Inflammatory macrophage treated with lipopolysaccharide for 1 hour (primary cell): ENCODE results near the gene PYGB.

Experiments used
- DNase-seq, 2 donors: peaks; one replicate each; pipeline ENCODE4 v3.0.0-alpha.2; 2020 to 2022

Gene PYGB

GRCh38 chr20:25247956-25248785 is at the start of gene PYGB:
Gene PYGB (plus strand): TSS chr20:25248085. CDS start chr20:25248179, 94 bp downstream.
- DNase-seq, result peak; percentile 76 to 84

GRCh38 chr20:25198663-25199383 is 49.1 kb upstream of the PYGB start:
- no peak for DNase-seq

GRCh38 chr20:25199473-25200260 is 48.2 kb upstream of the PYGB start:
- no peak for DNase-seq

- DNase-seq, result no peak
These were observed 44.8 kb upstream of the PYGB start for GRCh38 chr20:25203089-25203488.

GRCh38 chr20:25203871-25204320 is 44.0 kb upstream of the PYGB start:
- peak; percentile 70 to 83 for DNase-seq

GRCh38 chr20:25204550-25205276 is 43.2 kb upstream of the PYGB start:
- DNase-seq, result peak; percentile 52 to 70

GRCh38 chr20:25205277-25206062 is 42.4 kb upstream of the PYGB start:
- DNase-seq, result no peak

- DNase-seq, result no peak
These were observed 41.9 kb upstream of the PYGB start for GRCh38 chr20:25206063-25206403.

- DNase-seq, result no peak
These were observed 41.3 kb upstream of the PYGB start for GRCh38 chr20:25206548-25206947.

- DNase-seq, result no peak
These were observed 40.5 kb upstream of the PYGB start for GRCh38 chr20:25207149-25207959.

GRCh38 chr20:25207960-25208534 is 39.8 kb upstream of the PYGB start:
- no peak for DNase-seq

GRCh38 chr20:25209400-25209799 is 38.5 kb upstream of the PYGB start:
- DNase-seq, result no peak

- DNase-seq, result no peak
These were observed 38.0 kb upstream of the PYGB start for GRCh38 chr20:25209911-25210310.

- DNase-seq, result no peak
These were observed 36.6 kb upstream of the PYGB start for GRCh38 chr20:25211273-25211672.

- DNase-seq, result no peak
These were observed 35.6 kb upstream of the PYGB start for GRCh38 chr20:25212242-25212641.

GRCh38 chr20:25213566-25214425 is 34.1 kb upstream of the PYGB start:
- no peak for DNase-seq

- no peak for DNase-seq
These were observed 33.5 kb upstream of the PYGB start for GRCh38 chr20:25214426-25214790.

GRCh38 chr20:25214819-25215218 is 33.1 kb upstream of the PYGB start:
- DNase-seq, result no peak

GRCh38 chr20:25215521-25215920 is 32.4 kb upstream of the PYGB start:
- no peak for DNase-seq
